AG09309 (cell line): ENCODE results near the gene WDR27.
A peak's percentile ranks its signal among the peaks of the same experiment; 100 is the strongest.

Source experiments
- DNase-seq: peaks from one replicate; pipeline ENCODE4 v3.0.0-alpha.2; 2010; ENCODE audit warnings: low read depth
- H3K4me3 ChIP-seq: 2 replicates; pipeline ENCODE4 v1.5.1; 2011; ENCODE audit warnings: mild to moderate bottlenecking, low read depth, low read length, moderate library complexity; ENCODE audit not compliant: control insufficient read depth
- TF ChIP-seq, protein P1 (sequence below): IDR thresholded peaks from 2 replicates; pipeline ENCODE4 v1.5.1; 2011; ENCODE audit warnings: mild to moderate bottlenecking, low read depth, low read length, inconsistent platforms; ENCODE audit not compliant: insufficient read depth, control insufficient read depth; ENCODE audit errors: missing control alignments

WDR27 gene

DNA sequence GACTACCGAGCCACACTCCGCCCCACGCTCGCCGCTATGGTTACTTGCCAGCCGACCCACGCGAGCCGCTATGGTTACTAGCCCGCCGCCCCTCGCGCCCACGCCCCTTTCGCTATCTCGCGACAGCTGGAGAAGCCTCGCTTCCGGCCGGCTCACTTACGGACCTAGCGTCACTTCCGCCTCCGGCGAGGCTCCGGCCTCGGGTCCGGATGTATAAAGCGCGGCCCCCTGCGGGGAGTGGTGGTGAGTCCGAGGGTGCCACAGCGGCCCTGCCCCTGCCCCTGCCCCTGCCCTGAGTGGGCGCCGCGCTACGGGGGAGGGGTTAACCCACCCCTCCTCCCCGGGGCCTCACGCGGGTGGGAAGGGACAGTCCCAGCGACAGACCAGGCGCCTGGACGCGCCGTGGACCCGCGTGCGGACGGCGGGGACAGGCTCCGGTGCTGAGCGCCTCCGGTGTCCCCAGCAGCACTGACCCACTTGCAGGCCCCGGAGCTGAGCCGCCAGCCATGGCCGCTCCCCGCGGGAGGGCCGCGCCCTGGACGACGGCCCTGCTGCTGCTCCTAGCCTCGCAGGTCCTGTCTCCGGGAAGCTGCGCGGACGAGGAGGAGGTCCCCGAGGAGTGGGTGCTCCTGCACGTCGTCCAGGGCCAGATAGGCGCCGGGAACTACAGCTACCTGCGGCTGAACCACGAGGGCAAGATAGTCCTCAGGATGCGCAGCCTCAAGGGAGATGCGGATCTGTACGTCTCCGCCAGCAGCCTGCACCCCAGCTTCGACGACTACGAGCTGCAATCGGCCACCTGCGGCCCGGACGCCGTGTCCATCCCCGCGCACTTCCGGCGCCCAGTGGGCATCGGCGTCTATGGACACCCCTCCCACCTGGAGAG lies at the start of gene WDR27, which contains the start of gene C6orf120:
WDR27 (minus strand) TSS at position 76 of the 886 bp plus-strand sequence. CDS start 13,024 bp downstream, outside the sequence.
C6orf120 (plus strand) TSS at position 173 of the 886 bp plus-strand sequence; CDS start at position 507, 334 bp downstream.
- TF ChIP-seq, protein P1, sequence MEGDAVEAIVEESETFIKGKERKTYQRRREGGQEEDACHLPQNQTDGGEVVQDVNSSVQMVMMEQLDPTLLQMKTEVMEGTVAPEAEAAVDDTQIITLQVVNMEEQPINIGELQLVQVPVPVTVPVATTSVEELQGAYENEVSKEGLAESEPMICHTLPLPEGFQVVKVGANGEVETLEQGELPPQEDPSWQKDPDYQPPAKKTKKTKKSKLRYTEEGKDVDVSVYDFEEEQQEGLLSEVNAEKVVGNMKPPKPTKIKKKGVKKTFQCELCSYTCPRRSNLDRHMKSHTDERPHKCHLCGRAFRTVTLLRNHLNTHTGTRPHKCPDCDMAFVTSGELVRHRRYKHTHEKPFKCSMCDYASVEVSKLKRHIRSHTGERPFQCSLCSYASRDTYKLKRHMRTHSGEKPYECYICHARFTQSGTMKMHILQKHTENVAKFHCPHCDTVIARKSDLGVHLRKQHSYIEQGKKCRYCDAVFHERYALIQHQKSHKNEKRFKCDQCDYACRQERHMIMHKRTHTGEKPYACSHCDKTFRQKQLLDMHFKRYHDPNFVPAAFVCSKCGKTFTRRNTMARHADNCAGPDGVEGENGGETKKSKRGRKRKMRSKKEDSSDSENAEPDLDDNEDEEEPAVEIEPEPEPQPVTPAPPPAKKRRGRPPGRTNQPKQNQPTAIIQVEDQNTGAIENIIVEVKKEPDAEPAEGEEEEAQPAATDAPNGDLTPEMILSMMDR = no peak
- peak; percentile 84 for DNase-seq
- peak within 1 kb of the TSS; percentile 55 for H3K4me3 ChIP-seq

DNA sequence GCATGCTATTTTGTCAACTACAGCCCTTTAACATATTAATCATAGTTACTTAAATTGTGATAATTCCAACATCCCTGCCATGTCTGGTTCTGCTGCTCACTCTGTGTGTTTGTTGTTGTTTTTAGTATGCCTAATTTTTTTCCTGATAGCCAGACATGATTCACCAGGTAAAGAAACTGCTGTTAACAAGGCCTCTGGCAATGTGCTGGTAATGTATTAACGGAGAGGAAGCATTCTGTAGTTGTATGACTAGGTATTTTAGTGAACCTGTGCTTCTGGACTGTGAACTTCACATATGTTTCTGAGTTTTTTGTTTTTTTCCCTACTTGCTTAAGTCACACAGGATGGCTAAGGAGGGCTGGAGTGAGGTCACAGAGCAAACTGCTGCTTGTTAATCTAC lies 44.7 kb upstream of the WDR27 start:
- DNase-seq = no peak
- TF ChIP-seq, protein P1 = no peak
- H3K4me3 ChIP-seq = no peak overlapping the region

DNA sequence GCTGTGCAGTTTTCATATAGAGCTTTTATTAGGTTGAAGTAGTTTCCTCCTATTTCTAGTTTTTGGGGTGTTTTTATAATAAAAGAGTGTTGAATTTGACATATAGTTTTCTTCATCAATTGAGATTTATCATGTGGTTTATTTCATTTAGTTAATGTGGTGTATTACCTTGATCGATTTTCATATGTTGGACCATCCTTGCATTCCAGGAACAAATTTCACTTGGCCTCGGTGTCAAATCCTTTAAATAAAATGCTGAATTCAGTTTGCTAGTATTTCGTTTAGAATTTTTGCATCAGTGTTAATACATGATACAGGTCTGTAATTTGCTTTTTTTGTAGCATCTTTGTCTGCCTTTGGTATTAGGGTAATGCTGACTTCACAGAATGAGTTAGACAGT lies 43.6 kb upstream of the WDR27 start:
- no peak overlapping the region for H3K4me3 ChIP-seq
- DNase-seq = no peak
- TF ChIP-seq, protein P1 = no peak

DNA sequence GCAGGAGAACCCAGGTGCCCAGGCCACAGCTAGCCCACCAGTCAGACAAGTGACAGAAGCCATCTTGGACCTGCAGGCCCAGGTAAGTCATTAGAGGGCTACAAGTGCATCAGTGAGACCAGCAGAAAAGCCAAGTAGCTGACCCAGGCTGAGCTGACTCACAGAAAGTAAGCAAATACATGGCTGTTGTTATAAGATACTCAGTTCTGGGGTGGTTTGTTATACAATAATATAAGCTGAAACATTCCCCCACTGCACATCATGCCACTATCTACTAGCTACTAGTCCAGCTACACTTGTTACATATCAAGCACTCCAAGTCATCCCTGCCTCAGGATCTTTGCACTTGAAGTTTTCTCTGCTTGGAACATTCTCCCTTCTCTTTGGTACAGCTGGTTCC lies 39.5 kb upstream of the WDR27 start:
- DNase-seq = no peak
- TF ChIP-seq, protein P1 = no peak
- no peak overlapping the region for H3K4me3 ChIP-seq

DNA sequence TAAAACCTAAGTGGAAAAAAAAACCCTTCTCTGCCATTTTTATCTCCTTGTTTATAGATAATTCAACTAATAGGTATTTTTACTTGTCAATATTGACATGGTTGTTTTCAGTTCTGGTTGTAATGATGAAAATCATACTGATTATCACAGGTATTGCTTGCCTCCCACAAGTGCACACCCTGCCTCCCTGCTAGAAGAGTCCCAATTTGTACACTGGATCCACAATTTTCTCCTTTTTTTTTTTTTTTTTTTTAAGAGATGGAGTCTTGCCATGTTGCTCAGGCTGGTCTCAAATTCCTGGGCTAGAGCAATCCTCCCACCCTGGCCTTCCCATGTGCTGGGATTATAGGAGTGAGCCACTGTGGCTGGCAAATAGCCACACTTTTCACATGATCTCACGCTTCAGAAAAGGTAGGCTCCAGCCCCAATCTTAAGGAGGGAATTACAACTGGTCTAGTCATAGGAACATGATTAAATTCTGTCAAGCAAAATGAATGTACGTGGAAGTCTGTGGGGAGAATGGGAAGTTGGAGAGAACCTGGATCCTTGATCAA lies 37.2 kb upstream of the WDR27 start:
- TF ChIP-seq, protein P1 = no peak
- DNase-seq = no peak
- no peak overlapping the region for H3K4me3 ChIP-seq

DNA sequence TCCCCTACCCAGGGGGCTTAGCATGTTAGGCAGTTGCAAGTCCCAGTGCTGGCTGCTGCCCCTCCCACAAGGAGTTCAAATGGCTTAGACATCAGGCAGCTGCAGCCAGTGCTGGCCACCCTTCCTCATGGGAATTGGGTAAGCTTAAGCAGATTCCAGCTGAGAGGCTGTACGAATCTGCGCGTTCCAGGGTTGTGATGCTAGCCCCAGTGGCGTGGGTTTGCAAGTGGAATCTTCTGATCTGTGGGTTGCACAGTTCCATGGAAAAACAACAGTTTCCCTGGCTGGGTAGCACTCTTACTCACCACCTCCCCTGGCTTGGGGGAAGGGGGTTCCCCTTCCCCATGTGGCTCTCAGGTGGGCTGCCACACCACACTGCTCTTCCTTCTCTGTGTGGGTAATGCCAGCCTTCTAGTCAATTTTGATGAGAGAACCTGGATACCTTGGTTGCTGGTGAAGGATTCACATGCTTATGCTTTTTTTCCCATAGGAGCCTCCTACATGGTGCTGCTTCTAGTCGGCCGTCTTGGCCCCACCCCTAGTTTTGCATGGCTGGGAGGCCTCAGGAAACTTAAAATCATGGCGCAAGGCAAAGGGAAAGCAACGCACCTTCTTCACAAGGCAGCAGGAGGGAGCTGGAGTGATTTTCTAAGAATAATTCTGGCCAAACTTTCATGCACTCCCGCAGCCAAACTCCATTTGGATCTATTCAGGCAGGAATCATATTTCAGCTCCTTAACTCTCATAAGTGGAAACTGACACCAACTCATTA lies 36.6 kb upstream of the WDR27 start:
- DNase-seq = no peak
- TF ChIP-seq, protein P1 = no peak
- no peak overlapping the region for H3K4me3 ChIP-seq
